ENCODE results near the gene POLG. TPM values are rescaled to one million over a fixed set of nuclear protein-coding genes. Genes with fewer than 3 reads are reported as not detected.
A peak's percentile ranks its signal among the peaks of the same experiment; 100 is the strongest.

POLG gene
- total RNA-seq, 2 donors from 2014 or later = 55.3 to 60.2 TPM

- peaks cover 98% of the 10 kb centered on the region for H3K27me3 Mint-ChIP-seq (ENCODE audit: insufficient read depth)
- whole genome bisulfite sequencing, 2 experiments (ENCODE audit: insufficient coverage in 1 of 2, insufficient read length in 1 of 2) = 14 to 25% methylated on average over 14 to 20 of the region's 22 CpGs
- H3K4me1 Mint-ChIP-seq = peaks cover 7% of the 10 kb centered on the region
- H3K4me3 Mint-ChIP-seq = no peak overlapping the region
- H3K36me3 ChIP-seq (ENCODE audit: control insufficient read depth, insufficient read depth, low read length) = no peaks in the 10 kb centered on the region
- TF ChIP-seq CTCF (conservative IDR thresholded peaks at IDR 0.05) = no peak
- no peak overlapping the region for H3K27ac Mint-ChIP-seq
- H3K9me3 ChIP-seq (ENCODE audit: control insufficient read depth, low read length) = no peaks in the 10 kb centered on the region
- H3K27ac ChIP-seq (ENCODE audit: low read depth, low read length) = no peak overlapping the region
- DNase-seq = no peak
- no peak overlapping the region for H3K4me3 ChIP-seq (ENCODE audit: low read length)
- H3K9me3 Mint-ChIP-seq = peaks cover 3% of the 10 kb centered on the region
- H3K9ac ChIP-seq (ENCODE audit: extremely low read depth, low read length, poor library complexity, severe bottlenecking) = no peak overlapping the region
- no peaks in the 10 kb centered on the region for H3K36me3 Mint-ChIP-seq (ENCODE audit: low read depth)
- H3K4me1 ChIP-seq (ENCODE audit: control insufficient read depth, insufficient read depth, low read length) = no peaks in the 10 kb centered on the region
- peaks cover 100% of the 10 kb centered on the region for H3K27me3 ChIP-seq (ENCODE audit: control insufficient read depth, insufficient read depth, low read length, poor library complexity, severe bottlenecking)
These were observed 30.9 kb upstream of the POLG start for GRCh38 chr15:89365462-89366065.

GRCh38 chr15:89364741-89365450 lies 30.3 kb upstream of the POLG start:
- Mint-ChIP-seq H3K36me3 (ENCODE audit: low read depth) (no peaks in the 10 kb centered on the region), H3K4me1 (peaks cover 4% of the 10 kb centered on the region), H3K27me3 (ENCODE audit: insufficient read depth) (peaks cover 98% of the 10 kb centered on the region), H3K4me3 (no peak overlapping the region), H3K9me3 (peaks cover 3% of the 10 kb centered on the region), H3K27ac (no peak overlapping the region)
- peak; percentile 78 for DNase-seq
- Histone ChIP-seq H3K4me1 (ENCODE audit: control insufficient read depth, insufficient read depth, low read length) (no peaks in the 10 kb centered on the region), H3K9me3 (ENCODE audit: control insufficient read depth, low read length) (no peaks in the 10 kb centered on the region), H3K36me3 (ENCODE audit: control insufficient read depth, insufficient read depth, low read length) (no peaks in the 10 kb centered on the region), H3K27ac (ENCODE audit: low read depth, low read length) (no peak overlapping the region), H3K9ac (ENCODE audit: extremely low read depth, low read length, poor library complexity, severe bottlenecking) (no peak overlapping the region), H3K27me3 (ENCODE audit: control insufficient read depth, insufficient read depth, low read length, poor library complexity, severe bottlenecking) (peaks cover 100% of the 10 kb centered on the region), H3K4me3 (ENCODE audit: low read length) (no peak overlapping the region)
- no peak for TF ChIP-seq CTCF (conservative IDR thresholded peaks at IDR 0.05)
- 33 to 57% methylated on average over 6 to 13 of the region's 13 CpGs for WGBS, 2 experiments (ENCODE audit: insufficient coverage in 1 of 2, insufficient read length in 1 of 2)

GRCh38 chr15:89364341-89364740 lies 29.7 kb upstream of the POLG start:
- no peak overlapping the region for H3K4me3 ChIP-seq (ENCODE audit: low read length)
- H3K36me3 Mint-ChIP-seq (ENCODE audit: low read depth) = no peaks in the 10 kb centered on the region
- H3K27ac ChIP-seq (ENCODE audit: low read depth, low read length) = no peak overlapping the region
- H3K4me1 ChIP-seq (ENCODE audit: control insufficient read depth, insufficient read depth, low read length) = no peaks in the 10 kb centered on the region
- peaks cover 4% of the 10 kb centered on the region for H3K4me1 Mint-ChIP-seq
- peaks cover 100% of the 10 kb centered on the region for H3K27me3 ChIP-seq (ENCODE audit: control insufficient read depth, insufficient read depth, low read length, poor library complexity, severe bottlenecking)
- WGBS, 2 experiments (ENCODE audit: insufficient coverage in 1 of 2, insufficient read length in 1 of 2) = 42 to 48% methylated on average over 4 to 6 of the region's 6 CpGs
- no peak for DNase-seq
- H3K9me3 ChIP-seq (ENCODE audit: control insufficient read depth, low read length) = no peaks in the 10 kb centered on the region
- no peak overlapping the region for H3K9ac ChIP-seq (ENCODE audit: extremely low read depth, low read length, poor library complexity, severe bottlenecking)
- H3K4me3 Mint-ChIP-seq = no peak overlapping the region
- no peak overlapping the region for H3K27ac Mint-ChIP-seq
- H3K27me3 Mint-ChIP-seq (ENCODE audit: insufficient read depth) = peaks cover 98% of the 10 kb centered on the region
- peaks cover 3% of the 10 kb centered on the region for H3K9me3 Mint-ChIP-seq
- no peak for TF ChIP-seq CTCF (conservative IDR thresholded peaks at IDR 0.05)
- H3K36me3 ChIP-seq (ENCODE audit: control insufficient read depth, insufficient read depth, low read length) = no peaks in the 10 kb centered on the region
